NCI-H82 treated with DMSO at 0.1 percent for 48 hours (cell line): Measurements from ENCODE around the gene C16orf96.

Experiments
- DNase-seq: peaks from one replicate; lab custom pipeline; 2025; ENCODE audit not compliant: unreplicated experiment; lab: John Stamatoyannopoulos, UW

Gene C16orf96

DNA sequence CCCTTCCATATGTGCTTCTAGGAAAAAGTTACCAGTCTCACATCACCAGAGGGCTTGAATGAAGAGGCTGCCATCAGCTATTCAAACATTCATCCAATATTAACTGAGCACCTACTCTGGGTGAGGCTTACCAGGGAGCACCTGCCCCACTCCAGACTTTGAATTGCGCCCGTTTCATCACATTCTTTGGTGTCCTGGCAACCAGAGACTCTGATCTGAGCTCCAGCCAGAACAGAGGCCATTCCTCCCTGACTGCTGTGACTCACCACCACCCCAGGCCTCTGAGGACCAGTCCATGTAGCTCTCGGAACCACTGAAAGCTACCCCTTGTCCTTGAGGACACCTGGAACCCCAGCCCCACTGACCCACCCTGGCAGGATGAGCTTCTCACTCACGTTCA is at the start of gene C16orf96:
Gene C16orf96, plus strand, starts transcription at position 229 of the 400 bp plus-strand sequence. Its CDS starts 150 bp downstream, at position 379.
- DNase-seq = no peak

GRCh38 chr16:4506450-4506849 is 49.7 kb upstream of the C16orf96 start:
- DNase-seq = peak; percentile 12

DNA sequence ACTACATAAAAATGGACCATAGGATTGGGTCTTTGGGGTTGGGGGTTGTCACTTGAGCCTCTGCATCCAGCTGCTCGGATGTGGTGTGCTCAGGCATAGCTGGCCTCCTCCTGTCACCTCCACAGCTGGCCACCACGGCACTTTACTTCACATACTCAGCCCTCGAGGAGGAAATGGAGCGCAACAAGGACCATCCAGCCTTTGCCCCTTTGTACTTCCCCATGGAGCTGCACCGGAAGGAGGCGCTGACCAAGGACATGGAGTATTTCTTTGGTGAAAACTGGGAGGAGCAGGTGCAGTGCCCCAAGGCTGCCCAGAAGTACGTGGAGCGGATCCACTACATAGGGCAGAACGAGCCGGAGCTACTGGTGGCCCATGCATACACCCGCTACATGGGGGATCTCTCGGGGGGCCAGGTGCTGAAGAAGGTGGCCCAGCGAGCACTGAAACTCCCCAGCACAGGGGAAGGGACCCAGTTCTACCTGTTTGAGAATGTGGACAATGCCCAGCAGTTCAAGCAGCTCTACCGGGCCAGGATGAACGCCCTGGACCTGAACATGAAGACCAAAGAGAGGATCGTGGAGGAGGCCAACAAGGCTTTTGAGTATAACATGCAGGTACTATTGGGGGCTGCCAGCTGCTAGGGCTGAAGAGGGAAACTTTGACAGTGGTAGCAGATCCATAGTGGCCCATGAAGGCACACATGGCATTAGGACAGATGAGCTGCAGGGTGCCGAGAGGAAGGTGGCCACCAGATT is 48.4 kb upstream of the C16orf96 start:
- DNase-seq = no peak

GRCh38 chr16:4508806-4509205 is 47.3 kb upstream of the C16orf96 start:
- no peak for DNase-seq

- DNase-seq = no peak
These were observed 46.7 kb upstream of the C16orf96 start for GRCh38 chr16:4509420-4509819.

DNA sequence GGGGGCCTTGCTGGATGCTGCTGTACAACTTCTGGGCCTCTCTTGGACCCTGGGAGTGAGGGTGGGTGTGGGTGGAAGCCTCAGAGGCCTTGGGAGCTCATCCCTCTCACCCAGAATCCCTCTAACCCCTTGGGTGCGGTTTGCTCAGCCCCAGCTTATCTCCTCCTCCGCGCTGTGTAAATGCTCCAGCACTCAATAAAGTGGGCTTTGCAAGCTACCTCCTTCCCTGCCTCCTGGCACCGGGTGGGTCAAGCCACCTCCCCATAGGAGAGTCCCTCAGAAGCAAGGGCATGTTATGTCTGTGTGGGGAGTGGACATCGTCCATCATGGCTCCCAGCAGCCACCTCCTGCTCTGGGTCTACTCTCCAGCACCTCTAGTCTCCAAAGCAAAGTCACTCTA is 46.0 kb upstream of the C16orf96 start:
- DNase-seq = no peak

- DNase-seq = no peak
These were observed 45.3 kb upstream of the C16orf96 start for GRCh38 chr16:4510747-4511426.

DNA sequence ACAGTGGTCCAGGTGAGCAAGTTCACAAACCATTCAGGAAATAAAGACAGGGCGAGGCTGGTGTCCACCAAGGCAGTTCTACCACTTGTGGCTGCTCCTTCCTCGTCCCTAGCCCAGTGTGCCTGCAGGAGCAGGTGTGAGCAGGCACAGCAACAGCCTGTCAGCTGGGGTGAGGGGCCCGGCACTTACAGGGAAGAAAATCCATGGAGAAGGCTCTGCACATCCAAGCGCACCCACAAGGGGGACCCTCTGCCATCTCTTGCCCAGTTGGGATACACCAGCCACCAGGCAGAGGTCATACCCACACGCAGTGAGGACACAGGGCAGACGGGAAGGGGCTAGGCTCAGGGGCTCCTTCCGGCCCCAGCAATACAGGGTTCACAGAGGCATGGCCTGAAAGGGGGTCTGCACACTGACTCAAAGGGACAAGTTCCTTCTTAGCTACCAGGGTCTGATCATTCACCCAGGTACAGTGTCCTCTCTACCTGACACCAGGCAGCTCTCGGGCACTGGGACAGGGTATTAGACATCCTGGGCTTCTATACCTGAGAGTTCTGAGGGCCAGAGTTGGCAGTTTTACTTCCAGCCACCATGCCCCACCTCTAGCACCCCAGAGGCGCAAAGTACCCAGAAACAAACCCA is 44.6 kb upstream of the C16orf96 start:
- DNase-seq = peak; percentile 35

DNA sequence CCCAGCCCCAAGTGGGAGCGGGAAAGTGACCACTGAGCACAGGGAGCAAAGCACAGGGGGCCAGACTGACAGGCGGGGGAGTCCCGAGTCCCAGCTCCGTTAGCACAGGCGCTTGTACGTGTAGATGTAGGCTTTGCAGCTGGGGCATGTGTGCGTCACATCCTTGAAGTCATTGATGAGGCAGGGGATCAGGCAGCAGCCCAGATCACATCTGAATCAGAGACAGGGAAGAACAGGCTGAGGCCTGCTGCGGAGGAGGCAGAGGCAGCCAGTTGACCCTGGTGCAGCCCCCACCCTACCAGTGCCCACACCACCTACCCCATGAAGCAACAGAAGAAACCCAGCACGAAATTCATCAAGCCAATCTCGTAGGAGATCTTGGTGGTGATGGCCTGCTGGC is 43.7 kb upstream of the C16orf96 start:
- no peak for DNase-seq

GRCh38 chr16:4513086-4513860 is 42.9 kb upstream of the C16orf96 start:
- DNase-seq = no peak

DNA sequence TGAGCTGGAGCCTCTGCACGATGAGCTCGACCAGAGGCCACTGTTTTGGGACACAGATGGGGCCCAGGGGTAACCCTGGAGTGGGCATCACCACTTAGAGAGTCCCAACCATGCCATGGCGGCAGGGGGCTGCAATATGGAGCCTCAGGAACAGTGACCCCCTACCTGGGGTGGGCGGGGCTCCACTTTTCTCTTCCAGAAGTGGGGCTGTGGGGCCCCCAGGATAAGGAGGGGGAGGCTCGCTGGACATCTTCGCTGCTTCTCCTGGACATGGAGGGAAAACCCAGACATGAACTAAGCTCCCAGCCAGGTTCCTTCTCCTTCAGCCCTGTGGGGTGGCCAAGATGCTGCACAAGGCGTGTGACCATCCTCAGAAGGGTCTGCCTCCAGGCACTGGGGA is 42.3 kb upstream of the C16orf96 start:
- DNase-seq = no peak

DNA sequence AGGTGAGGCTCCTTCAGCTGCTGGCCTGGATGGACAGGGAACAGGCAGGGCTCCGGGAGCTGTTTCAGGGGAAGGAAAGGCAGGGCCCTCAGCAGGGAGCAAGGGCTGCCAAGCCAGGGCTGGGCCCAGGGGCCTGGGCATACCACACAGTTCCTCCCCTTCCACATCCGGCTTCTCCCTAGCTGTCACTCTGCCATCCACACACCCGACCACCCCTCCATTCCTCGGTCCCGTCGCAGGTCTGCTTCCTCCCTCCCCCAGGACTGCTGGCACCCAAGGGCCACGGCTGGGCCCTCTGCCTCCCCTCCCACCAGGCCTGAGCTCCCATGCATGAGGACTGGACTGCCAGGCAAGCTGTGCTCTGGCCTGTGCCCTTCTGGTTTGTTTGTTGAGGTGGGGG is 41.5 kb upstream of the C16orf96 start:
- DNase-seq = no peak

GRCh38 chr16:4515611-4516233 is 40.4 kb upstream of the C16orf96 start:
- no peak for DNase-seq

DNA sequence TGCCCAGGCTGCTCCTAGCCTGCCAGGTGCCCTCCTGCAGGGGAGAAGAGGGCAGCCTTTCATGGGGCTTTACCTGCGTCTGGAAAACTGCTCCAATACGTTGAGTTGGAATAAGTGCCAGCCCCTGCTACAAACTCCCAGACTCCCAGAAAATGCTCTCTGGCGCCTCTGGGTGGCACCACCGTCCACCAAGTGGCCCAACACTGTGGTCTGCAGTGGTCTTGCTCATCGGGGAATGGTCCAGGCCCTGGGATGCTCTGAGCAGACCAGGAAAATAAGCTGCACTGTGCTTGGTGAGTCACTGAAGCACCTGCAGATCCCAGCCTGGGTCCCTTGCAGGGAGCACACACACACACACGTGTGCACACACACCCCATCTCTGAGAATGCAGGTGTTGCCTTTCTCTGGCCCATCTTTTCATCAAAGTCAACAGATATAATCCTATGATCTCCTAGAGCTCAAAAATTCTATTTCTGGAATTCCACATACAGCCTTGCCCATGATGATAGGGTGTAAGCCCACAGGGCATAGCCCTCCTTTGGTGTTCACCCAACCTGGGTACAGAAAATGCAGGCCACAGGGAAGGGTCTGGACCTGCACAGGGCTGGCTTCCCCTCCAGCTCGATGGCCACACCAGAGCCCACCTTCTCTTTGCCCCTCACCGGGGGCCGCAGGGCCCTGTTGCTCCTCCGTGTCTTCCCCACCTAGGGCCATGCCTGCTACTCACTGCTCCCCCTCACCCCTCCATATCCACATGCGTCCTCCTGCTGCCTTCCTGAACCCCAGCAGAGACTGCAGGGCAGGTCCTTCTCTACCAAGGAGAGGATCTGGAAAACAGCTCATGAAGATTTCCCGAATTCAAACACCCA is 38.1 kb upstream of the C16orf96 start:
- peak; percentile 43 for DNase-seq

DNA sequence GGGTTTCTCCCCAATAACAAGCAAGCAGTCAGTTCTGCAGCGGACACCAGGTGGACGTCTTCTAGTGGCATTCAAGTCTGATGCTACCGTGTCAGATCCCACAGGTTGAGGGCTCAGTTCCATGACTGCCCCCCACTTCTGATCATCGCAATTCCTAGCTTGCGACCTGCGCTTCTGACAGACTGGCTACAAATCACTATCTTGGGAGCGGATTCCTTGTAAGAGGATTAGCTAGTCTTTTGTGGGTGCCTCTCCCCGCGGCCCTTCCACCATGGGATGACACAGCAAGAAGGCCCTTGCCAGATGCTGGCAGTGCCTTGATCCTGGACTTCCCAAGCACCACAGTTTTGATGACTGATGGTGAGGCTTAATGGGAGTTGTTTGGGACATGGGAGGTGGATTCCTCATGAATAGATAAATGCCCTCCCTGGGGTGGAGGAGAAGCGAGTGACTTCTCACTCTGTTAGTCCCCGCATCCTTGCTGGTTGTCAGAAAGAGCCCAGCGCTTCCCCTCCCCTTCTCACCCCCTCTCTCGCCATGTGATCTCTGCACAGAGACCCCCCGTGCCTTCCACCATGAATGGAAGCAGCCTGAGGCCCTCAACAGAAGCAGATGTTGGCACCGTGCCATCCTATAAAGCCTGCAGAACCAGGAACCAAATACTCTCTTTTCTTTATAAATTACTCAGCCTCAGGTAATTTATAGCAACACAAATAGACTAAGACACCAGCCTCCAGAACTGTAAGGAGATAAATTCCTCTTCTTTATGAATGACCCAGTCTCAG is 36.7 kb upstream of the C16orf96 start:
- DNase-seq = peak; percentile 31

GRCh38 chr16:4520913-4521312 is 35.2 kb upstream of the C16orf96 start:
- no peak for DNase-seq

- peak; percentile 37 for DNase-seq
These were observed 34.0 kb upstream of the C16orf96 start for GRCh38 chr16:4522051-4522581.

DNA sequence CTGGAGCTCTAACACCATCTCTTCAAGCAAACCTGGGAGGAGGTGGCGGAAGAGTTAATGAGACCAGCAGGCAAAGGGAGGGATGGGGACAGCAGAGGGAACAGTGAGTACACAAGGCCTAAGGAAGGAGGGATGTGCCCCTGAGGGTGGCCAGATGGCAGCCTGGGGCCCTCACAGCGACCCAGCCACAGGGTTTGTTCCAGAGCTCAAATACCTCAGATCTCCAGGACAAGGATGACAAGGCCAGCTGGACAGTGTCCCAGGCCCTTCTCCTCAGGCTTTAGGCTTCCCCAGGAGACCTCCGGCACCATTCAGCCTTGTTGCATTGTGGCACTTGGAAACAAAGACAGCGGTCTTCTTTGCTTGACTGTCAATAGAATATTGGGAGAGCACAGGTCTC is 32.5 kb upstream of the C16orf96 start:
- DNase-seq = no peak

DNA sequence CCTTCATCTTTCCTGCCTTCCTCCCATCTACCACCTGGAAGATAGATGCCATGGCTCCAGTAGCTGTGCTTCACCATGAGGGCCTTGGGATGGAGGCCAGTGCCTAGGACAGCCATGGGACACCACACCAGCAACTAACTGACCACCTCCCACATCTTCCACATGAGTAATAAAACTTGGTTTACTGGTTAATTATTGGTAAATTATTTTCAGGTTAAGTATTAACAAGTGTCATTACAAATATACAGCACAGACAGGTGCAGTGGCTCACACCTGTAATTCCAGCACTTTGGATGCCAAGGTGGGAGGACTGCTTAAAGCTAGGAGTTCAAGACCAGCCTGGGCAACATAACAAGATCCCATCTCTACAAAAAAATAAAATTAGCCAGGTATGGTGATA is 31.6 kb upstream of the C16orf96 start:
- no peak for DNase-seq
